PFSK-1 (cell line): Measurements from ENCODE around the gene ZSWIM2.

ENCODE experiments used
- POLR2AphosphoS5 ChIP-seq: IDR thresholded peaks from 2 replicates; pipeline ENCODE4 v1.6.1; 2012; ENCODE audit warnings: low read depth, mild to moderate bottlenecking, control low read depth, low read length, moderate library complexity
- REST ChIP-seq, 2 experiments: IDR thresholded peaks; 2 replicates each; pipeline versions ENCODE4 v1.6.1 to v1.8.0; 2011 to 2012; ENCODE audit warnings: low read depth in 2 of 2, low read length in 2 of 2, control low read depth in 1 of 2, inconsistent platforms in 1 of 2, mild to moderate bottlenecking in 1 of 2, moderate library complexity in 1 of 2; ENCODE audit not compliant: insufficient read depth in 1 of 2
- SIN3A ChIP-seq: IDR thresholded peaks from 2 replicates; pipeline ENCODE4 v1.6.1; 2012; ENCODE audit warnings: mild to moderate bottlenecking, low read length, moderate library complexity, borderline replicate concordance; ENCODE audit not compliant: insufficient read depth
- TAF1 ChIP-seq: IDR thresholded peaks from 2 replicates; pipeline ENCODE4 v1.6.1; 2012; ENCODE audit warnings: low read length, control low read depth, borderline replicate concordance; ENCODE audit not compliant: insufficient read depth

GRCh38 chr2:186780701-186781316 is 68.2 kb downstream of the ZSWIM2 start:
- TF ChIP-seq TAF1, result no peak
- no peak for TF ChIP-seq POLR2AphosphoS5
- TF ChIP-seq SIN3A, result no peak
- TF ChIP-seq REST (IDR thresholded peaks at IDR 0.05; ENCODE audit: insufficient read depth in 1 of 2, low read depth in 2 of 2, low read length in 2 of 2), result no peak
